BE2C (cell line): ENCODE measurements around the gene ERCC3.
"Not testable (repeated sequence)": the region's sequence is repeated elsewhere in the genome, so short reads cannot be mapped to it uniquely, and the experiment has no call there.

ENCODE experiments used
- DNase-seq: peaks from one replicate; pipeline ENCODE4 v3.0.0-alpha.2; 2020
- H3K27me3 ChIP-seq: fragments of 250-450 bp; sonication (Bioruptor Pico); 2 replicates; pipeline ENCODE4 v1.5.1; 2020; ENCODE audit warnings: mild to moderate bottlenecking
- H3K36me3 ChIP-seq: fragments of 250-450 bp; sonication (Bioruptor Pico); 2 replicates; pipeline ENCODE4 v1.5.1; 2020; ENCODE audit warnings: mild to moderate bottlenecking
- H3K4me1 ChIP-seq: fragments of 250-450 bp; sonication (Bioruptor Pico); 2 replicates; pipeline ENCODE4 v1.5.1; 2020
- H3K4me3 ChIP-seq: 2 replicates; pipeline ENCODE4 v1.5.1; 2011; ENCODE audit warnings: low read depth, low read length
- H3K9me3 ChIP-seq: fragments of 250-450 bp; sonication (Bioruptor Pico); 2 replicates; pipeline ENCODE4 v1.5.1; 2020
- TF ChIP-seq, protein P1 (sequence below): IDR thresholded peaks from 2 replicates; pipeline ENCODE4 v1.5.1; 2012; ENCODE audit warnings: mild to moderate bottlenecking, low read depth, low read length

The ERCC3 gene

DNA sequence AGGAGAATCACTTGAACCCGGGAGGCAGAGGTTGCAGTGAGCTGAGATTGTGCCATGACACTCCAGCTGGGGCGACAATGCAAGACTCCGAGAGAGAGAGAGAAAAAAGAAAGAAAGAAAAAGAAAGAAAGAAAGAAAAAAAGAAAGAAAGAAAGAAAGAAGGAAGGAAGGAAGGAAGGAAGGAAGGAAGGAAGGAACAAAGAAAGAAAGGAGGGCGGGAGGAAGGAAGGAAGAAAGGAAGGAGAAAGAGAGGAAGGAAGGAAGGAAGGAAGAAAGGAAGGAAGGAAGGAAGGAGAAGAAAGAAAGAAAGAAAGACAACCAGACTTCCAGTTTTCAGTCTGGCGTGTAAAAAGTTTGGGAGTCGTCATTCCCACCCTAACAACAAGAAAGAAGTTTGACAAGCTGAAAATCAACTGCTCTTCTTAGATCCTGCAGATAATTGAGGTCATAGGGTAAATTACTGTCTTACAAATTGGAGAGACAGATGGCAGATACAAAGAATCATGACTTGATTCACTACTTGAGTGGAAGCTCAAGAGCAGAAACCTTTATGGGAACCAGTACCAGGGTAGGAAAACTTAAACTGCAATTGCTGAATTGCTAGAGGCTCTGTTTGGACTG is 58.8 kb downstream of the ERCC3 start:
- Histone ChIP-seq H3K4me1 (no peaks in the 10 kb centered on the region), H3K27me3 (no peaks in the 10 kb centered on the region), H3K4me3 (no peak overlapping the region), H3K36me3 (no peaks in the 10 kb centered on the region), H3K9me3 (no peaks in the 10 kb centered on the region)
- TF ChIP-seq, protein P1, sequence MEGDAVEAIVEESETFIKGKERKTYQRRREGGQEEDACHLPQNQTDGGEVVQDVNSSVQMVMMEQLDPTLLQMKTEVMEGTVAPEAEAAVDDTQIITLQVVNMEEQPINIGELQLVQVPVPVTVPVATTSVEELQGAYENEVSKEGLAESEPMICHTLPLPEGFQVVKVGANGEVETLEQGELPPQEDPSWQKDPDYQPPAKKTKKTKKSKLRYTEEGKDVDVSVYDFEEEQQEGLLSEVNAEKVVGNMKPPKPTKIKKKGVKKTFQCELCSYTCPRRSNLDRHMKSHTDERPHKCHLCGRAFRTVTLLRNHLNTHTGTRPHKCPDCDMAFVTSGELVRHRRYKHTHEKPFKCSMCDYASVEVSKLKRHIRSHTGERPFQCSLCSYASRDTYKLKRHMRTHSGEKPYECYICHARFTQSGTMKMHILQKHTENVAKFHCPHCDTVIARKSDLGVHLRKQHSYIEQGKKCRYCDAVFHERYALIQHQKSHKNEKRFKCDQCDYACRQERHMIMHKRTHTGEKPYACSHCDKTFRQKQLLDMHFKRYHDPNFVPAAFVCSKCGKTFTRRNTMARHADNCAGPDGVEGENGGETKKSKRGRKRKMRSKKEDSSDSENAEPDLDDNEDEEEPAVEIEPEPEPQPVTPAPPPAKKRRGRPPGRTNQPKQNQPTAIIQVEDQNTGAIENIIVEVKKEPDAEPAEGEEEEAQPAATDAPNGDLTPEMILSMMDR: no peak
- DNase-seq: no peak

DNA sequence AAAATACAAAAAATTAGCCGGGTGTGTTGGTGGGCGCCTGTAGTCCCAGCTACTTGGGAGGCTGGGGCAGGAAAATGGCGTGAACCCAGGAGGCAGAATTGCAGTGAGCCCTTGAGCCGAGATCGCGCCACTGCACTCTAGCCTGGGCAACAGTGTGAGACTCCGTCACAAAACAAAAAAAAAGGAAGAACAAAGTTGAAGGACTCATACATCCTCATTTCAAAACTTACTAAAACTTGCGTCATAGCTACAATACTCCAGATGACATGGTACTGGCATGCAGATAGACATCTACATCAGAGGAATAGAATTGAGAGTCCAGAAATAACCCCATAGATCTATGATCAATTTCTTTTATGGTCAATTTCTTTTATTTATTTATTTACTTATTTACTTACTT is 60.2 kb downstream of the ERCC3 start:
- Histone ChIP-seq H3K36me3 (no peaks in the 10 kb centered on the region), H3K27me3 (no peaks in the 10 kb centered on the region), H3K9me3 (no peaks in the 10 kb centered on the region), H3K4me1 (no peaks in the 10 kb centered on the region), H3K4me3 (no peak overlapping the region)
- no peak for DNase-seq
- TF ChIP-seq, protein P1: no peak

- DNase-seq: no peak
- H3K4me3 ChIP-seq: no peak overlapping the region
These were observed 62.6 kb downstream of the ERCC3 start for GRCh38 chr2:127231130-127231865.

GRCh38 chr2:127229555-127229954 is 64.4 kb downstream of the ERCC3 start:
- DNase-seq: no peak
- Histone ChIP-seq H3K36me3 (no peaks in the 10 kb centered on the region), H3K4me1 (no peaks in the 10 kb centered on the region), H3K9me3 (no peaks in the 10 kb centered on the region), H3K27me3 (no peaks in the 10 kb centered on the region), H3K4me3 (no peak overlapping the region)
- TF ChIP-seq, protein P1: no peak

More at GRCh38 chr2:127231130-127231865, 62.6 kb downstream of the ERCC3 start:
- Histone ChIP-seq H3K27me3 (no peaks in the 10 kb centered on the region), H3K9me3 (no peaks in the 10 kb centered on the region), H3K4me1 (no peaks in the 10 kb centered on the region), H3K36me3 (no peaks in the 10 kb centered on the region)
- TF ChIP-seq, protein P1: no peak

- H3K4me3 ChIP-seq: no peak overlapping the region
- H3K9me3 ChIP-seq: no peaks in the 10 kb centered on the region
- TF ChIP-seq, protein P1: no peak
- DNase-seq: no peak
- H3K27me3 ChIP-seq: no peaks in the 10 kb centered on the region
- no peaks in the 10 kb centered on the region for H3K36me3 ChIP-seq
- no peaks in the 10 kb centered on the region for H3K4me1 ChIP-seq
These were observed 65.8 kb downstream of the ERCC3 start for GRCh38 chr2:127228102-127228501.

DNA sequence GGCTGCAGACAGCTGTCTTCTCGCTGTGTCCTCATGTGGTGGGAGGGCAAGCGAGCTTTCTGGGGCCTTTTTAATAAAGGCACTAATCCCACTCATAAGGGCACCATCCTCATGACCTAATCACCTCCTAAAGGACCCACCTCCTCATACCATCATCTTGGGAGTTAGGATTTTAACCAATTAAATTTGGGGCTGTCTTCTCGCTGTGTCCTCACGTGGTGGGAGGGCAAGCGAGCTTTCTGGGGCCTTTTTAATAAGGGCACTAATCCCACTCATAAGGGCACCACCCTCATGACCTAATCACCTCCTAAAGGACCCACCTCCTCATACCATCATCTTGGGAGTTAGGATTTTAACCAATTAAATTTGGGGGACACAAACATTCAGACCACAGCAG is 66.7 kb downstream of the ERCC3 start:
- H3K4me3 ChIP-seq, H3K4me1 ChIP-seq, DNase-seq: not testable (repeated sequence)

More for the DNA sequence above, 66.7 kb downstream of the ERCC3 start:
- H3K27me3 ChIP-seq, H3K9me3 ChIP-seq, H3K36me3 ChIP-seq: not testable (repeated sequence)
